ENCODE measurements around the gene PCGF3.
"Not testable (repeated sequence)": the region's sequence is repeated elsewhere in the genome, so short reads cannot be mapped to it uniquely, and the experiment has no call there.

Gene PCGF3

DNA sequence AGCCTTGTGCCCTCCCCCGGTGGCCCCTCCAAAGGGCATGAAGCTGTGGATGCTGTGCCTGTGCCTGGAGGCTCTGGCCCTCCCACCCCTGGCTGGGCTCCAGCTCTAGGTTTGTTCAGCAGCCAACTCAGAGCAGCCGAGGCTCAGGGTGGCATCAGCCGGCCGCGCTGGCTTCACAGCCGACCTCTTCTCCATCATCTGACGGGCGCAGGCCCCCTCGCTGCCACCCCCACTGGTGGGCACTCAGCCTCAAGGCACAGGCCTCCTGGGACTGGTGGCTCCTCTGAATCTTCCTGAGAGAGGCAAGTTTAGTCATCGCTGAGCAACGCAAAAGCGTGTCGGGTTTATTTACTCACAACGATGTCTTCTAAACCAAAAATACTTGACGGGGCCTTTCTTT lies 46.0 kb downstream of the PCGF3 start:
- Histone ChIP-seq H3K9me3 (ENCODE audit: control insufficient read depth, low read length) (no peaks in the 10 kb centered on the region), H2BK15ac (ENCODE audit: low read depth, poor library complexity, severe bottlenecking) (no peak overlapping the region), H3K23ac (ENCODE audit: low read length in 2 of 2) (no peak overlapping the region), H2BK120ac (ENCODE audit: low read depth, low read length) (no peak overlapping the region), H3K27ac (ENCODE audit: low read length, poor library complexity, severe bottlenecking) (peak overlapping the region; percentile 54), H3K79me1 (replicated peaks; ENCODE audit: low read length, poor library complexity, severe bottlenecking) (peaks cover 42% of the 10 kb centered on the region), H2AK5ac (ENCODE audit: low read length, severe bottlenecking) (peak overlapping the region; percentile 43), H2AFZ (ENCODE audit: low read depth, low read length) (no peak overlapping the region), H3K36me3 (ENCODE audit: control insufficient read depth in 1 of 2, insufficient read depth in 2 of 2, low read depth in 1 of 2, low read length in 2 of 2) (peaks cover 57 to 62% of the 10 kb centered on the region in 2 experiments), H4K8ac (ENCODE audit: low read length) (no peak overlapping the region), H2BK5ac (ENCODE audit: low read depth, low read length, poor library complexity, severe bottlenecking) (peak overlapping the region; percentile 12), H4K91ac (ENCODE audit: low read length) (no peak overlapping the region), H3K4me2 (ENCODE audit: low read length, poor library complexity, severe bottlenecking) (no peak overlapping the region), H3K4me1 (ENCODE audit: control insufficient read depth, insufficient read depth, low read depth, low read length) (peaks cover 17% of the 10 kb centered on the region), H3K14ac (ENCODE audit: low read length in 2 of 2) (no peak overlapping the region), H2BK12ac (ENCODE audit: low read length in 2 of 2) (no peak overlapping the region), H3K27me3 (ENCODE audit: control insufficient read depth in 1 of 2, insufficient read depth in 1 of 2, low read length in 2 of 2) (no peaks in the 10 kb centered on the region), H3K9ac (ENCODE audit: low read length) (no peak overlapping the region), H3K4ac (ENCODE audit: low read depth in 1 of 2, low read length in 2 of 2) (no peak overlapping the region), H3K4me3 (ENCODE audit: insufficient read depth in 1 of 2, low read depth in 1 of 2, low read length in 2 of 2) (no peak overlapping the region), H3K18ac (ENCODE audit: low read depth in 1 of 2, low read length in 2 of 2) (no peak overlapping the region)
- WGBS, result 88% methylated on average over 15 of the region's 15 CpGs
- DNase-seq, result peak; percentile 19

DNA sequence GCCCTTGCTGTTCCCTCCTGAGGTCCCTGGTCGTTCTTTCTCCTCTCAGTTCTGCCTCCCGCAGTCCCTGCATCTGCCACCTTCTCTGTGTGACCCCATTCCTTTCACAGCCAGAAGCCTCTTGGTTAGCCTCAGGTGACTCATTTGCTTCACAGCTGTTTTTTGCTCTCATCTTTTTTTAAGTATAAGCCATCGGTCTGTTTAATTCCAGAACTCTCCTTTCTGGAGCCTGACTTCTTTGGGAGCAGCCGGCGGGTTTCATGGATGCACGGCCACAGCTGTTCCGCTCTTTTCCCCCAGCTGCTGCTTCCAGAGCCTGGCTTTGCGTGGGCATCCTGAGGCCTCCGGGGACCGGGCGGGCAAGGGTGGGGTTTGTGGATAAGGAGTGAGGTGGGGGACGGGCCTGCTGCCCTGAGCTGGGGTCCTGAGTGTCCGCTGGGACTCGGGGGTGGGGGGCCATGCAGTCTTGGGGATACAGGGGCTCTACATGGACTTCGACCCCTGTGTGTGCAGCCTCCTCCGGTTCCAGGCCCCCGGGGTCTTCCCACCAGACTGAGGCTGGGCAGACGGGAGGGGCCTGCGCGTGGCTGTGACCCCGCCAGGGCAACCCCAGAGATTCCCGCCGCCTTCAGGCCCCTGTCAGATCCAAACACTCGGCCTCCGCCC lies 46.7 kb downstream of the PCGF3 start:
- H2AK5ac ChIP-seq (ENCODE audit: low read length, severe bottlenecking), result peak overlapping the region; percentile 29
- no peaks in the 10 kb centered on the region for H3K9me3 ChIP-seq (ENCODE audit: control insufficient read depth, low read length)
- WGBS, result 96% methylated on average over 21 of the region's 25 CpGs
- no peak overlapping the region for H2AFZ ChIP-seq (ENCODE audit: low read depth, low read length)
- H2BK15ac ChIP-seq (ENCODE audit: low read depth, poor library complexity, severe bottlenecking), result no peak overlapping the region
- H3K79me1 ChIP-seq (replicated peaks; ENCODE audit: low read length, poor library complexity, severe bottlenecking), result peaks cover 45% of the 10 kb centered on the region
- no peak overlapping the region for H2BK5ac ChIP-seq (ENCODE audit: low read depth, low read length, poor library complexity, severe bottlenecking)
- H3K27me3 ChIP-seq (ENCODE audit: control insufficient read depth in 1 of 2, insufficient read depth in 1 of 2, low read length in 2 of 2), result no peaks in the 10 kb centered on the region
- peaks cover 17% of the 10 kb centered on the region for H3K4me1 ChIP-seq (ENCODE audit: control insufficient read depth, insufficient read depth, low read depth, low read length)
- no peak overlapping the region for H3K9ac ChIP-seq (ENCODE audit: low read length)
- H3K27ac ChIP-seq (ENCODE audit: low read length, poor library complexity, severe bottlenecking), result peak overlapping the region; percentile 54
- no peak overlapping the region for H2BK120ac ChIP-seq (ENCODE audit: low read depth, low read length)
- H3K36me3 ChIP-seq (ENCODE audit: control insufficient read depth in 1 of 2, insufficient read depth in 2 of 2, low read depth in 1 of 2, low read length in 2 of 2), result peaks cover 63 to 67% of the 10 kb centered on the region in 2 experiments
- H3K14ac ChIP-seq (ENCODE audit: low read length in 2 of 2), result no peak overlapping the region
- no peak overlapping the region for H3K18ac ChIP-seq (ENCODE audit: low read depth in 1 of 2, low read length in 2 of 2)
- H3K4me3 ChIP-seq (ENCODE audit: insufficient read depth in 1 of 2, low read depth in 1 of 2, low read length in 2 of 2), result no peak overlapping the region
- H4K8ac ChIP-seq (ENCODE audit: low read length), result no peak overlapping the region
- no peak for DNase-seq
- no peak overlapping the region for H3K4me2 ChIP-seq (ENCODE audit: low read length, poor library complexity, severe bottlenecking)
- H3K23ac ChIP-seq (ENCODE audit: low read length in 2 of 2), result no peak overlapping the region
- no peak overlapping the region for H4K91ac ChIP-seq (ENCODE audit: low read length)
- H3K4ac ChIP-seq (ENCODE audit: low read depth in 1 of 2, low read length in 2 of 2), result no peak overlapping the region
- no peak overlapping the region for H2BK12ac ChIP-seq (ENCODE audit: low read length in 2 of 2)

DNA sequence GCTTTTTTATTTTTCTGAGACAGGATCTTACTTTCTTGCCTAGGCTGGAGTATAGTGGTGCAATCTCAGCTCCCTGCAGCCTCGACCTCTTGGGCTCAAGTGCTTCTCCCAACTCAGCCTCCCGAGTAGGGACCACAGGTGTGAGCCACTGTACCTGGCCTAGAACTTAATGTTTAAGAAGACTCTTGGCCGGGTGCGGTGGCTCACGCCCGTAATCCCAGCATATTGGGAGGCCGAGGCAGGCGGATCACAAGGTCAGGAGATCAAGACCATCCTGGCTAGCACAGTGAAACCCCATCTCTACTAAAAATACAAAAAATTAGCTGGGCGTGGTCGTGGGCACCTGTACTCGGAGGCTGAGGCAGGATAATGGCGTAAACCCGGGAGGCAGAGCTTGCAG lies 47.6 kb downstream of the PCGF3 start:
- not testable (repeated sequence) for H3K18ac ChIP-seq (ENCODE audit: low read depth in 1 of 2, low read length in 2 of 2); H3K9me3 ChIP-seq (ENCODE audit: control insufficient read depth, low read length); H3K27ac ChIP-seq (ENCODE audit: low read length, poor library complexity, severe bottlenecking); H3K4me2 ChIP-seq (ENCODE audit: low read length, poor library complexity, severe bottlenecking); H3K4me3 ChIP-seq (ENCODE audit: insufficient read depth in 1 of 2, low read depth in 1 of 2, low read length in 2 of 2); DNase-seq; H3K23ac ChIP-seq (ENCODE audit: low read length in 2 of 2); H4K91ac ChIP-seq (ENCODE audit: low read length); H3K14ac ChIP-seq (ENCODE audit: low read length in 2 of 2); H2BK12ac ChIP-seq (ENCODE audit: low read length in 2 of 2); H2BK15ac ChIP-seq (ENCODE audit: low read depth, poor library complexity, severe bottlenecking); H4K8ac ChIP-seq (ENCODE audit: low read length); H3K4ac ChIP-seq (ENCODE audit: low read depth in 1 of 2, low read length in 2 of 2); H2BK120ac ChIP-seq (ENCODE audit: low read depth, low read length); H3K9ac ChIP-seq (ENCODE audit: low read length); H2BK5ac ChIP-seq (ENCODE audit: low read depth, low read length, poor library complexity, severe bottlenecking); H3K27me3 ChIP-seq (ENCODE audit: control insufficient read depth in 1 of 2, insufficient read depth in 1 of 2, low read length in 2 of 2); H2AK5ac ChIP-seq (ENCODE audit: low read length, severe bottlenecking); H2AFZ ChIP-seq (ENCODE audit: low read depth, low read length)
- Histone ChIP-seq H3K36me3 (ENCODE audit: control insufficient read depth in 1 of 2, insufficient read depth in 2 of 2, low read depth in 1 of 2, low read length in 2 of 2) (peaks cover 62 to 65% of the 10 kb centered on the region in 2 experiments), H3K79me1 (replicated peaks; ENCODE audit: low read length, poor library complexity, severe bottlenecking) (peaks cover 42% of the 10 kb centered on the region), H3K4me1 (ENCODE audit: control insufficient read depth, insufficient read depth, low read depth, low read length) (peaks cover 17% of the 10 kb centered on the region)
- 97% methylated on average over 13 of the region's 13 CpGs for WGBS

DNA sequence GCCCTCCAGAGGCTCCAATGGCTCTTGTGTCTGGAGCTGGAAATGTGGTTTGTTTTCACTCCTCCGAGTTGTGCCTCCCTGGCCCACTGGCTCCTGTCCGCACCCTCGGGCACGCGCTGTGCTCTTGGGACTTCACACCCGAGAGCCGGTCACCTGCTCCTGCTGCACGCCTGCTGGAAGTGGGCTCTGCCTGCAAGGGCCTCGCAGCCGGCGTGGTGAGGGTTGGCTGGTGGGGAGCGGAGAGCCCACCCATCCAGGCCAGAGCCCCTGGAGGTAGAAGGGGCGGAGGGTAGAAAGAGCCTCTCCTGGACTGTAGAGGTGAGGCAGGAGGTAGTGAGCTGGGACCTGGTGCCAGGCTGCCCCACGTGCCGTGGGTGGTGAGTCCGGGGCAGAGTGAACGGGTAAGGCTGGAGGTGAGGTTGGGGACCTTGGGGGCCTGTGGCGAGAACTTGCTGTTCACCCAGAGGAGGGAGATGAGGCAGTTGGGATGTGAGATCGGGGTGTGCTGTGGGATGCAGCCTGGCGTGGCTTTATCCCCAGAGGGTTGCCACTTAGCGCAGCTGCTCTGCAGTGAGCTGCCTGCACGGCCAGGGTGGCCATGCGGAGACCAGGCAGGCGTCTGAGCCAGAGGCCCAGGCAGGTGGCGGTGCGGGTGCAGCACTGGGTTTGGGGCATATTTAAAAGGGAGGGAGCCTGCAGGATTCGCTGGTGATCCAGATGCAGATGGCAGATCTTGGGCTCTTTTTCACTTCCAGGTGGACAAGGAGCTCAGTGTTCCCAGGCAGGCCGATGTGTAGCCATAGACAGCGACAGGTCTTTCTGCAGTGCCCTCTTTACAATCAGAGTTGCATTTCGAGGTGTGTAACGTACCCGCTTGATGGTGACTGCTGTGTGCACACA lies 48.8 kb downstream of the PCGF3 start:
- Histone ChIP-seq H3K27me3 (ENCODE audit: control insufficient read depth in 1 of 2, insufficient read depth in 1 of 2, low read length in 2 of 2) (no peaks in the 10 kb centered on the region), H4K8ac (ENCODE audit: low read length) (no peak overlapping the region), H3K36me3 (ENCODE audit: control insufficient read depth in 1 of 2, insufficient read depth in 2 of 2, low read depth in 1 of 2, low read length in 2 of 2) (peaks cover 54 to 62% of the 10 kb centered on the region in 2 experiments), H3K4me2 (ENCODE audit: low read length, poor library complexity, severe bottlenecking) (no peak overlapping the region), H2BK15ac (ENCODE audit: low read depth, poor library complexity, severe bottlenecking) (peak overlapping the region; percentile 44), H3K27ac (ENCODE audit: low read length, poor library complexity, severe bottlenecking) (no peak overlapping the region), H3K14ac (ENCODE audit: low read length in 2 of 2) (no peak overlapping the region), H2BK120ac (ENCODE audit: low read depth, low read length) (no peak overlapping the region), H3K18ac (ENCODE audit: low read depth in 1 of 2, low read length in 2 of 2) (no peak overlapping the region), H3K79me1 (replicated peaks; ENCODE audit: low read length, poor library complexity, severe bottlenecking) (peaks cover 40% of the 10 kb centered on the region), H3K23ac (ENCODE audit: low read length in 2 of 2) (no peak overlapping the region), H2BK5ac (ENCODE audit: low read depth, low read length, poor library complexity, severe bottlenecking) (no peak overlapping the region), H4K91ac (ENCODE audit: low read length) (no peak overlapping the region), H2AFZ (ENCODE audit: low read depth, low read length) (no peak overlapping the region), H3K4me1 (ENCODE audit: control insufficient read depth, insufficient read depth, low read depth, low read length) (peaks cover 17% of the 10 kb centered on the region), H3K9me3 (ENCODE audit: control insufficient read depth, low read length) (no peaks in the 10 kb centered on the region), H3K4ac (ENCODE audit: low read depth in 1 of 2, low read length in 2 of 2) (no peak overlapping the region), H3K9ac (ENCODE audit: low read length) (no peak overlapping the region), H2BK12ac (ENCODE audit: low read length in 2 of 2) (no peak overlapping the region), H3K4me3 (ENCODE audit: insufficient read depth in 1 of 2, low read depth in 1 of 2, low read length in 2 of 2) (no peak overlapping the region), H2AK5ac (ENCODE audit: low read length, severe bottlenecking) (no peak overlapping the region)
- WGBS, result 97% methylated on average over 32 of the region's 32 CpGs
- DNase-seq, result no peak

Data from mesenchymal stem cell (in vitro differentiated cells and primary cell).